Mammary epithelial cell (primary cell): Measurements from ENCODE around the gene TMEM236.

ENCODE experiments used
- CTCF ChIP-seq, 2 donors: IDR thresholded peaks in 1 of 2; conservative IDR thresholded peaks in 1 of 2; 2 replicates each; pipeline ENCODE4 v1.5.1; 2011 to 2012; ENCODE audit warnings: inconsistent platforms in 2 of 2, low read length in 2 of 2, mild to moderate bottlenecking in 2 of 2, control low read depth in 1 of 2, low read depth in 1 of 2; ENCODE audit not compliant: insufficient read depth in 1 of 2; ENCODE audit errors: extremely low read depth in 1 of 2
- EZH2 ChIP-seq: IDR thresholded peaks from 2 replicates; pipeline ENCODE4 v1.6.1; 2012; ENCODE audit warnings: low read length, inconsistent platforms, borderline replicate concordance

DNA sequence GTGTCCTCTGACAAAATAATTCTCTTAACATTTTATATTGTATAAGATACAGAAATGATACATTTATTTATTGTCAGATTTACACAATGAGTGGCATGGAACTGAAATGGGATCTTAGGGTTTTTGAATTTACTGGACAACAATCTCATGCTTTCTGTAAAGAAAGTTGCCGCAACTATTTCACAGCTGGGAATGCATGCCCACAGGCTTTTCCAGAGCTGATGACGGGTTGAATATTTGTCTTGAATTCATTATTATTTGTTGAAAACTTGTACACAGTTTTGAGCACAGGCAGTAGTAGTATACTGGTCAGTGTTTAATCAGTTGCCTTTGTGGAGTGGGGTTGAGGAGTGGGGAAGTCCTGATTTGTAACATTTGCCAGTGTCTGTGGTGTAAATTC is 36.6 kb downstream of the TMEM236 start:
- TF ChIP-seq CTCF (conservative IDR thresholded peaks at IDR 0.05 in 1 of 2, IDR thresholded peaks at IDR 0.05 in 1 of 2; ENCODE audit: extremely low read depth in 1 of 2, insufficient read depth in 1 of 2, low read depth in 1 of 2, low read length in 2 of 2) = no peak
- TF ChIP-seq EZH2 = no peak
